NCI-H524 (cell line): ENCODE measurements around the gene IQCM.
A peak's percentile ranks its signal among the peaks of the same experiment; 100 is the strongest.
"Not testable (repeated sequence)": the region's sequence is repeated elsewhere in the genome, so short reads cannot be mapped to it uniquely, and the experiment has no call there.

Experiments
- DNase-seq, 2 experiments: peaks; one replicate each; lab custom pipeline; 2025; lab: John Stamatoyannopoulos, UW

Gene IQCM

DNA sequence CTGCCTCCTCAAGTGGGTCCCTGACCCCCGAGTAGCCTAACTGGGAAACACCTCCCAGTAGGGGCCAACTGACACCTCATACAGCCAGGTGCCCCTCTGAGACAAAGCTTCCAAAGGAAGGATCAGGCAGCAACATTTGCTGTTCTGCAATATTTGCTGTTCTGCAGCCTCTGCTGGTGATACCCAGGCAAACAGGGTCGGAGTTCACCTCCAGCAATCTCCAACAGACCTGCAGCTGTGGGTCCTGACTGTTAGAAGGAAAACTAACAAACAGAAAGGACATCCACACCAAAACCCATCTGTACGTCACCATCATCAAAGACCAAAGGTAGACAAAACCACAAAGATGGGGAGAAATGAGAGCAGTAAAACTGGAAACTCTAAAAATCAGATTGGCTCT, 347.0 kb downstream of the IQCM start:
- not testable (repeated sequence) for DNase-seq

DNA sequence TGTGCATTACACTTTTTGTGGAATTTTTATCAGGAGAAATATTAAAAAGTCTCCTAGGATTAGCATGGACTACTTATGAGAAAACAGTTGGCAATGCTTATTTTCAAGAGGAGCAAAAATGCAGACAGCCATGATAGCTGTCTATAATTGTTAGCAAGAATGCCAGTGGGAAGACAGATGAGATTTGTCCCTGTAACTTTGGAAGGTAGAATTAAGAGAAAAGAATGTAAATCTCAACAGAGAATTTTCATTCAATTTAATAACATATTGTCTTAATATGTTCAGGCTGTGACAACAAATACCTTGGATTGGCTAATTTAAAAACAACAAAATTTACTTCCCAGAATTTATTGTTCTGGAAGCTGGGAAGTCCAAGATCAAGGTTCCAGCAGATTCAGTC, 349.2 kb downstream of the IQCM start:
- DNase-seq = no peak

DNA sequence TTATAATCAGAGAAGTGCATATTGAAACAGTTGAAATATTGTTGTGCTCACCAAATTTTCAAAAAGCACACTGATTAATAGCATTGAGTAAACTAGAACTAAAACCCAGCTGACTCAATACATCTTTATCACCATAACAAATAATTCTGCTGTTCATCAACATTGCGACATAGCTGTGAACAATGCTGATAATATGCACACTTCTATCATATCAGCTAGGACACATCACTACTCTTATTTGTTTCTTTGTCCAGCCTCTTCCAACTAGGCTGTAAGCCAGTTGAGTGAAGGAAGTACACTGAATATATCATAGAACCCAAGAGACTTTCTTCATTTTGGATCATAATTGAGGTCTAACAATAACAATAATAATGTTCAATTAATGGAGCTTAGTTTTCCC, 349.7 kb downstream of the IQCM start:
- DNase-seq = no peak

DNA sequence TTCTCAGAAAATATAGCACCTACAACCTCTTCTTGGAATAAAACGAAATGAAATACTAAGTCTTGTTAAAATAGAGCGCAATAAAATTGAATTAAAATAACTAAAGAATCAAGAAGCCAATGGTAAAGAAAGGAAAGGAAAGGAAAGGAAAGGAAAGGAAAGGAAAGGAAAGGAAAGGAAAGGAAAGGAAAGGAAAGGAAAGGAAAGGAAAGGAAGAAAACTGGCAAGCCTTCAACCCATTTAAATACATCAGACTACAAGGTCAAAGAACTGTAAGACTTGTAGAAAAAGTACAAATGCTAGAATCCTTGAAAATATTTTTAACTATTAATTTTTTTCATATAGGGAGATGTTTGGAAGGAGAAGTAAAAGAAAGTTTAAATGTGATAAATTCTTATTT, 372.1 kb downstream of the IQCM start:
- no peak for DNase-seq

DNA sequence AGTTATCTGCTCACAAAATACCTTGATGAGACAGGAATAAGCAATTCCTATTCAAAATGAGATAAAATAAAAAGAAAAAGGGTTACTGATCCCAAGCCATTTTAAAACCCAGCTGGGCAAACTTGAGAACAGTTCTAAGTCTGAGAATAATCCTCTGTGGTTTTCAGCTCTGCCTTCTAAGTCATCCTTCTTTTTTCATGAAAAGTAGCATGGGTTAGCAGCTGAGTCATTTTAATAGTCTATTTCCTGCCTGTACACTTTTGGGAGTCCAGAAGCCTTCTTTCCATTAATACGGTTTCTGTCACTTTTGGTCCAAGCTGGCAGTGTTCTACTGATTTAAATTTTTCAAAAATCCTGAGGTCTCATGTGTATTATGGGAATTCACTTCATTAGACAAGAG, 374.3 kb downstream of the IQCM start:
- DNase-seq = no peak

DNA sequence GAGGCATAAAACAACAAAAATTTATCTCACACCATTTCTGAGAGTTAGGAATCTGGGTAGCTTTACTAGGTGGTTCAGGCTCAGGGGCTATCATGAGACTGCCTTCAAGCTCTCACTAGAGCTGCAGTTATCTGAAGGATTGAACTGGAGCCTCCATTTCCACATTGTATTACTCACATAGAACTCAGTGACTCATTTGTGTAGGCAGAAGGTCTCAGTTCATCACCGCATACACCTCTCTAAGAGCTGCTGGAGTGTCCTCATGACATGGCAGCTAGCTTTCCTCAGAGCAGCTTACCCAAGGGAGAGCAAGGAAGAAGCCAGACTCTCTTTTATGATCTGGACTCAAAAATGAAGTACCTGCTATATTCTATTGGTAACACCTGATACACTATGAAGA, 389.2 kb downstream of the IQCM start:
- DNase-seq = no peak

DNA sequence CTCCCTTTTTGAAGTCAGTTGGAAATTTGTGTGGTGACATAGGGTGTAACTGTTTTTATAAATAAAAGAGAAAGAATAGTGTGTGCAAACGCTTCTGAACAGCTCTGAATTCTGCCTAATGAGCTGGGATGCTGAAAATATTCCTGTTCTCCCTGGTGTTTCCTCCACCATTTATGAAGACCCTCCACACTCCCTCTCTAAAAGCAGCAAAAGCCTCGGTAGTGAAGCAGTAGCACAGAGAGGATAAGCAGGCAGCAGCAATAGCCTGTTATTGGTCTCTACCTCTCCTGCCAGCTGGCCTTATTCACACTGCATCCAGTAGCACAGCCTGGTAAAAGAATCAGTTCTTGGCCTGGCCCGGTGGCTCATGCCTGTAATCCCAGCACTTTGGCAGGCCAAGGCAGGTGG, 406.1 kb downstream of the IQCM start:
- DNase-seq = no peak

DNA sequence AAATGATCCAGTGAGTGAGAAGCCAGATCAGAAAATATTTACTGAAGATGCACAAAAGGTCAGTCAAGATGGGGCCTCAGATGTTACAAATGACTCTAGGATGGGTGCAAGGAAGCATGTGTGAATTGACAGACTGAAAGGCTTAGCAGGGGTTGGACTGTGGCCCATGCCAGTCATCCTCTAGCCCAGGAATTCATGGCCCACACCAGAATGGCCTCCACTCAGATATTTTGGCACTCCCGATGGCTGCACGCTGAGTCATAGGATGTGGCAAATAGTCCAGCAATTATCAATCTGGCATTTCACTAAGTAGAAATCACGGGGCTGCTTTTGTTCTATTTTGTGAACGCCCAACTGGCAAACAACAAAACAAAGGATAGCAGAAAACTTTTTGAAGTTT, 406.5 kb downstream of the IQCM start:
- no peak for DNase-seq

DNA sequence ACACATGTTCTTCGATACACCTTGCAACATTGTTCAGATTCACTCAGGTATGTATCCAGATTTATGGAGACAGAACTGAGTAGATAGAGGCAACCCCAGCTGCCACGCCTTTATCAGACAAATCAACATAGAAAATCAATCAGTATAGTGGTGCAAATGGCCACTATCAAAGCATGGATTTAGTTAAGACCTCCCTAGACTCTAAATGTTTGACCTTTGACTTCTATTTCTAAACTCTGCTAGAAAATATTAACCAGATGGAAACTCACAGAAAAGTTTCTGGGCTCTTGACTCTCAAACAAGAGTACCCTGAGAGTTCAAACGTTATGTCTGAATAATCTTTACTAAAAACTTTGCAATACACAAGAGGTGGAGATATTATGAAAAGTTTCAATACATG, 411.5 kb downstream of the IQCM start:
- no peak for DNase-seq

DNA sequence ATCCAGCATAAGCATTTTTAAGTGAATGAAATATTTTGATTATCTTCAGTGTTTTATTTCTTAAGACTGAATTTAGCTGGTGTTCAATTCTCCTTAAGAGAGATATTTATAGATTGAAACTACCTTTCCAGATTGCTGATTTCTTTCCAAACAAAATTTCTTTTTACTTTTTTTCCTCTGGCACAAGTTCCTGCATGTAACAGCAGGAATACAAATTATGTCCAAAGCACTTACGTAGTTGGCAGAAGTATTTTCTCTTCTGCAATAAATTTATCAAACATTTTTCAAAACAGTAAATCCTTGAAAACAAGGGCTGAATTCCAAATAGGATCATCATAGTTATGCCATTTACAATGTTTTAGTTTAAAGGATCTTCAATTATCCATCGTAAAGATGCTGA, 412.6 kb downstream of the IQCM start:
- DNase-seq = no peak

DNA sequence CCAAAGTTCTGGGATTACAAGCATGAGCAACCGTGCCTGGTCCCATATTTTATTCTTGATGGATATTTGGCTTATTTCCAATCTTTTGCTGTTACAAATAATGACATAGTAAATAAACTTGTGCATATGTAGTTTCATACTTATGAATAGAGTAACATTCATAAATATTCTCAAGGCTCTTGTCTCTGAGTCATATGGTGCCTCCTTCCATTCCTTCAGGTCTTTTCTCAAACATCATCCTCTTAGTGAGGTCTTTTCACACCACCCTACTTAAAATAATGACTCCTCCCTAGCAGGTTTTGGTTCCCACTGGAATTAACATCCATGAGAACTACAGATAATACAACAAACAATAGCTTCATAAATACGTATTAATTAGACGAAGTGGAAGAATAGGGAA, 416.6 kb downstream of the IQCM start:
- no peak for DNase-seq

DNA sequence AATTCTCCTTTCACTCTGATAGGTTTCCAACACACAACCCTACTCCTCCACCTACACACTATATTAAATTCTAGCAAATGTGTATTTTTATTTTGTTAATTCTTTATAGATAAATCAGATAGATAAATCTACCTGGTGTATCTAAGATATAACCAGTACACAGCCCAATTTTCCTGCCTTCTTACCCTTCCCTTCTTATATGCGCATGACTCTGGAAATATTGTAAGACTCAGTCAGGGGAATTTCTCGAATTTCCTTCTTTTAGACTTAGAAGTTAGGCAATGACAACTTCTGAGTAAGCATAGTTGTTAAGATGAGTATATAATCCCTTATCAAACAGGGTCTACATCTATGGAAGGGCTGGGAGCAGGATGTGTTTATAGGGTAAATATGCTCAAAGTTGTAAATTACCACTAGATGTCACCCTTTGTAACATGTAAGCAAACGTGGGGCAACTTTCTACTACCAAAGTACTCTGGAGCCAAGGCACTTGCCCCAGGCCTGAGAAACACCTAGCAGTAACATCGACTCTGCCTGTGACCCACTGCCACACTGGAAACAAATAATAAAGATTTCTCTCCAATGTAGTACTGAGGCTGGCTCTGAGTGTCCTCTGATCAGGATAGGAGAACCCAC, 444.7 kb downstream of the IQCM start:
- peak in 1 of 2 experiments; percentile 27 for DNase-seq

DNA sequence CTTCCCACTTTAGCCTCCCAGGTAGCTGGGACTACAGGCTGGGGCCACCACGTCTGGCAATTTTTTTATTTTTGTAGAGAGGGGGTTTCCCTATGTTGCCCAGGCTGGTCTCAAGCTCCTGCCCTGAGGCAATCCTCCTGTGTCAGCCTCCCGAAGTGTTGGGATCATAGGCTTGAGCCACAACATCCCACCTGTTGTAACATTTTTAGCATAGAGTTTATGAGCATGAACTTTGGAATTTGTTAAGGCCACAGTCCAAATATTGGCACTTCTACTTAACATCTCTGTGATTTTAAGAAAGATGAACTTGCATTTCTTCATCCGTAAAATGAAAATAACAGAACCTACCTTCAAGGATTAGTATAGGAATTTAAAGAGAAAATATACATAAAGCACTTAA, 445.6 kb downstream of the IQCM start:
- no peak for DNase-seq

DNA sequence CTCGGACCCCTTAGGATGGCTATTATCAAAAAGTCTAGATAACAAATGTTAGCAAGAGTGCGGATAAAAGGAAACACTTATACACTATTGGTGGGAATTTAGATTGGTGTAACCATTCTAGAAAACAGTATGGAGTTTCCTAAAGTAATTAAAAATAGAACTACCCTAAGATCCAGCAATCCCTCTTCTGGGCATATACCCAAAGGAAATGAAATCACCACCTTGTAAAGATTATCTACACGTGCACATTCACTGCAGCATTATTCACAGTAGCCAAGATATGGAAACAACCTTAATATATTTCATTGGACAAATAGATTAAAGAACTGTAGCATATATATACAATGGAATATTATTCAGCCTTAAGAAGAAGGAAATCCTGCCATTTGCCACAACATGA, 462.4 kb downstream of the IQCM start:
- DNase-seq = no peak

DNA sequence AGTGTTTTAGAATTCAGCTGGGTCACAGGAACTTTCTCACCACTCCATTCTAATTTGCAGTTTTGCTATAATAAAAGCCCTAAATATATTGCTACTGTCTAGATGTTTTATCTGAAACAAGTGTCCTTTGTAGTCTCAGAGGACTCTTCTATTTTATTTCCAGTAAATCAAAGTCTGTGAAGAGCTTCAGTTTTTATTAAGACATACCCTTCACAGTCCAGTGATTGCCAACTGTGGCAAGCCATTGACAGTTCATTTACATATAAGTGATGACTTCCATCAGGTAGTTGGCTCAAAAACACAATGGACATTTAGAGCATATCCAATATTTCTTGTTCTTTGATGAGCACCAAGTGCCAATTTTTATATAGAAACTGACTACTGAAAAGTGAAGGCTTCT, 466.1 kb downstream of the IQCM start:
- no peak for DNase-seq

DNA sequence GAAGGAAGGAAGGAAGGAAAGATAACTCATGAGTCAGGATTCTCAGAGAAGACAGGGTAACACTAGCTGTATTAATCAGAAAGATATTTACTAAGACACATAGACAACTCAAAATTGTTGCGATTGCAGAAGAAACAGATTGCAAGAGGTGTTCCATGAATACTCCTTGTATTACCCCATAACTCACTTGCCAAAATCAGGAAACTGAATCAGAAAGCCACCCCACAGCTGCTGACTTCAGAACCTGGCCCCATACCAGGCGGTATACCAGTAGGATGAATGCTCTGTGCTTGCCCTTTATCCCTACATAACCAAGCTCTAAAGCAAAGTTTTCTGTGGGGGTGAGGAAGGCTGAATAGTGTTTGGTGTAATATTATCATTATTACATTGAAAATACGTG, 468.5 kb downstream of the IQCM start:
- DNase-seq = no peak

DNA sequence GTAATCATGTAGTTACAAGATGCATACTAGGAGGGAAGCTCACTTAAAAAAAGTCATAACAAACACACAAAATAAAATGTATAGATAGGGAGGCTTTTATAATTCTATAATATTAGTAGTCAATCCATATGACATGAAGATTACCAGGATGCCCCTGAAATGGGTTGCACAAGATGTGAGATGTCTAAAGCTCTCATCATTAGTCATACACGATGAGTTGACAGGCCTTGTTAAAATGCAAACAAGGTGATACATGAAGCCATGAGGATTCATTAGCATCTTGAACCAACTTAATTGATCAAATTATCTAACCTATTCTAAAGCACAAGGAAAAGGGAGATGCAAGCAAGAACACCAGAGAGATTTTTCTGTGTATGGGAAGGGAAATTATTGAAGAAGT, 470.2 kb downstream of the IQCM start:
- no peak for DNase-seq

DNA sequence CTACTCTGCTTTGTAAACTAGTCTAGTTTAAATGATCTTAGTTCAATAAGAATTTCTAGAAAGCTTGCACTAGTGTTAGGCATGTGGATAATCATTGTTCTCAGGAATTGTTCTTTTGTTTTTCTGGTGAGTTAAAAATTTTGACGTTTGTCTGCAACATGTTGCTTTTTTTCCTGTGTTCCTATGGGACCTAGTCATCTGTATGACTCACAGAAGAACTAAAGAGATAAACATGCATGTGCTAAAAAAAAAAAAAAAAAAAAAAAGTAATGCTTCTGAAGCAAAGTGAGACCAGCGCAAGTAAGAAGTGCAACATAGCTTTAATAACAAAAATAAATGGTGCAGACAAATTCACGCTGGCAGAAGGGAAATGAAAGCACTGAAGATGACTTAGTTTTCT, 471.2 kb downstream of the IQCM start:
- no peak for DNase-seq

DNA sequence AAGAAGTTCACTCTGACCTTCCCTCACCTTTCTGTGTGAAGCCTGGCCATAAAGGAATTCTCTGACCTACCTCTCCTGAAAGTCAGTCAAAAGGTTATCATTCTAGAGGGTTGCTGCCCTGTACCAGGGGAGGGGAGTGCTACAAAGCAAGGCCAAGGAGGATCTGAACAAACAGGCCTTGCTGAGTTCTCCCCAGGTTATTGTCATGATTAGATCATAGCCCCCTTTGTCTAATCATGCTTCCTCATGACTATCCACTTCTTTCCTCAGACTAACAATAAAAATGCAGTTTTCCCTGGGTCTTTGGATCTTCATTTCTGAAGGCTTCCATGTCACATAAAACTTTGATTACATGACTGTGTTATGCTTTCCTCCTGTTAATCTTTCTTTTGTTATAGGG, 472.0 kb downstream of the IQCM start:
- no peak for DNase-seq

DNA sequence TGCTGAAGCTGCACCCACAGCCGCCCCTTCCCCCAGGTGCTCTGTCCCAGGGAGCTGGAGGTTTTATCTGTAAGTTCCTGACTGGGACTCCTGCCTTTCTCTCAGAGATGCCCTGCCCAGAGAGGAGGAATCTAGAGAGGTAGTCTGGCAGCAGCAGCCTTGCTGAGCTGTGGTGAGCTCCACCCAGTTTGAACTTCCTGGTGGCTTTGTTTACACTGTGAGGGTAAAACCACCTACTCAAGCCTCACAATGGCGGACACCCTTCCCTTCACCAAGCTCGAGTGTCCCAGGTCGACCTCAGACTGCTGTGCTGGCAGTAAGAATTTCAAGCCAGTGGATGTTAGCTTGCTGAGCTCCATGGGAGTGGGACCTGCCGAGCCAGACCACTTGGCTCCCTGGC, 474.5 kb downstream of the IQCM start:
- not testable (repeated sequence) for DNase-seq

DNA sequence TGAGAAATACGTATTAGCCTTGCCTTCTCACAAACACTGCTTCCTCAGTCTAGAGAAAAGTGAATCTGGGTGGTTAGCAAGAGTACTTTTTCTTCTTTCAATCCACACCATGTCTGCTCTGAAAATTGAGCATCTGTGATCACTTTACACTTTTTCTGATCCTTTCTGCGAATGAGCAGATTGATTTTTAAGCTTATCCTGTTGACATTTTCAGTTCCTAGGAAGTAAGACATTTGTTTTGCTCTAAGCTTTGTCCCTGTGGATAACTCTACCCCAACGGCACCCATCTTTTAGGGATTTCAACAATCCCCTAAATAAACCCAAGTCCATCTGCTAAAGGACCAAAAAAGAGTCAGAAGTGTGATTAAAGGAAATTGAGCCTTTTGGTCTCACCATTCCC, 487.5 kb downstream of the IQCM start:
- no peak for DNase-seq

DNA sequence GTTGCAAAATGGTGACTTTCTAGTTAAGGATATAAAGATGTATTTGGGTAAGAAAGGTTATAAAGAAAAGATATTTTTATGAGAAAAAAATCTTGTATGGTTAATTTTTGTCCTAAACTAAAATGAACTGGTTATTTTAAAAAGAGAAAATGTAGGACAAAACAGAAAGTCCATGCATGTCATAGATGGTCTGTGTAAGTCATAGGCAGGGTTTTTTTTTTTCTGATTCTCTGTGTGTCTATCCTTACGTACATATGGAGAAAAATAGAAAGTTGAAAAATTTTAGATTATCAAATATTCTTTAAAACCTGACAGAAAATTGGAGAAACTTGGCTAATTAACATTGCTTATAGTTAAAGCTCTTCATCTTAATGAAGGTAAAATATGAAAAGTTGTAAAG, 493.4 kb downstream of the IQCM start:
- DNase-seq = no peak

DNA sequence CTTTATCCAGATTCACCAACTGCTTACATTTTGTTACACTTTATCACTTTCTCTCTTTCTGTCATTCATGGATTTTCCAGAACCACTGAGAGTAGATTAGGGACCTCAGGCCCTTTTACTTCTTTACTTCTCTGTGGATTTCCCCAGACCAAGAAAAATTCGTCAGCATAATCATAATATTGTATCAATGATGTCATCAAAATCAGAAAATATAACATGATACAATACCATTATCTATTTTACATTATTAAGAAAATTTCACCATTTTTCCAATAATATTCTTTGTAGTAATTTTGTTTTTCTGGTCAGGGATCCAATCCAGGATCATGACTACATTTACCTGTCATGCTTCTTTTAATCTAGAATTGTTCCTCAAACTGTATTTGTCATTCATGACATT, 494.2 kb downstream of the IQCM start:
- DNase-seq = no peak

DNA sequence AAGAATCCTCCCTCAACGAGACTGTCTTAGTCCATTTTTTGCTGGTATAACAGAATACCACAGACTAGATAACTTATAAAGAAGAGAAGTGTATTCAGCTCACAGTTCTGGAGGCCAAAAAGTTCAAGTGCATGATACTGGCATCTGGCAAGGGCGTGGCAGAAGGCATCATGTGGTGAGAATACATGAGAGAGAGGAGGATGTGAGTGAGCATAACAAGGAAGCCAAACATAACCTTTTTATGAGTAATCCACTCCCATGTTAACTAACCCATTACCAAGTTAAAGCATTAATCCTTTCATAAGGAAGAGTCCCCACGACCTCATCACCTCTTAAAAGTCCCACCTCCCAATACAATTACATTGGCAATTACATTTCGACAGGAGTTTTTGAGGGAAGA, 504.6 kb downstream of the IQCM start:
- no peak for DNase-seq

DNA sequence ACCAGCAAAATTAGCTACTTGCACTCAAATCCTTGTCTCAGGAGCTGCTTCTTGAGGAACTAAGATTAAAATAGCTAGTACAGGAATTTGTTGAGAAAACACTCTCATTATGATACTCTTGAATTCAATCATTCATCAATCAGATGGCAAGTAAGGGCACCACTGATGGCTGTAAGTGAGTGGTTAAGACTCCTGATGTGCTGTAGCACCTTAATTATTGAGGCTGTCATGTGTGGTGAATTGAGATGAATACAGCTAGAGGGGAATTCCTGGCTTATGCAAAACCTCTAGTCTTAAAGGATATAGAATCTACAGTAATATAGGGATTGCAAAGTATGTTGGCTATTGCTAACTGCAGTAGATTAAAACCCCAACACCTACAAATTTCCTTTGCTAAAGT, 509.1 kb downstream of the IQCM start:
- no peak for DNase-seq
